Melanocyte of skin (primary cell): ENCODE measurements around the gene CLEC10A. TPM values are rescaled to one million over a fixed set of nuclear protein-coding genes. Genes with fewer than 3 reads are reported as not detected.

Experiments
- small RNA-seq, 2 donors: library from RNA; depleted of rRNA; stranded (forward); fragments of <200 nt; gene quantifications; one replicate each; pipeline ENCODE3, GENCODE V24; 2012
- total RNA-seq, 2 donors: library from RNA; depleted of rRNA; stranded (reverse); fragments of >200 nt; gene quantifications; 2 replicates each; pipeline ENCODE4 v1.2.3, GENCODE V29; 2012

The CLEC10A gene, protein sequence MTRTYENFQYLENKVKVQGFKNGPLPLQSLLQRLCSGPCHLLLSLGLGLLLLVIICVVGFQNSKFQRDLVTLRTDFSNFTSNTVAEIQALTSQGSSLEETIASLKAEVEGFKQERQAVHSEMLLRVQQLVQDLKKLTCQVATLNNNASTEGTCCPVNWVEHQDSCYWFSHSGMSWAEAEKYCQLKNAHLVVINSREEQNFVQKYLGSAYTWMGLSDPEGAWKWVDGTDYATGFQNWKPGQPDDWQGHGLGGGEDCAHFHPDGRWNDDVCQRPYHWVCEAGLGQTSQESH
- not detected for total RNA-seq

DNA sequence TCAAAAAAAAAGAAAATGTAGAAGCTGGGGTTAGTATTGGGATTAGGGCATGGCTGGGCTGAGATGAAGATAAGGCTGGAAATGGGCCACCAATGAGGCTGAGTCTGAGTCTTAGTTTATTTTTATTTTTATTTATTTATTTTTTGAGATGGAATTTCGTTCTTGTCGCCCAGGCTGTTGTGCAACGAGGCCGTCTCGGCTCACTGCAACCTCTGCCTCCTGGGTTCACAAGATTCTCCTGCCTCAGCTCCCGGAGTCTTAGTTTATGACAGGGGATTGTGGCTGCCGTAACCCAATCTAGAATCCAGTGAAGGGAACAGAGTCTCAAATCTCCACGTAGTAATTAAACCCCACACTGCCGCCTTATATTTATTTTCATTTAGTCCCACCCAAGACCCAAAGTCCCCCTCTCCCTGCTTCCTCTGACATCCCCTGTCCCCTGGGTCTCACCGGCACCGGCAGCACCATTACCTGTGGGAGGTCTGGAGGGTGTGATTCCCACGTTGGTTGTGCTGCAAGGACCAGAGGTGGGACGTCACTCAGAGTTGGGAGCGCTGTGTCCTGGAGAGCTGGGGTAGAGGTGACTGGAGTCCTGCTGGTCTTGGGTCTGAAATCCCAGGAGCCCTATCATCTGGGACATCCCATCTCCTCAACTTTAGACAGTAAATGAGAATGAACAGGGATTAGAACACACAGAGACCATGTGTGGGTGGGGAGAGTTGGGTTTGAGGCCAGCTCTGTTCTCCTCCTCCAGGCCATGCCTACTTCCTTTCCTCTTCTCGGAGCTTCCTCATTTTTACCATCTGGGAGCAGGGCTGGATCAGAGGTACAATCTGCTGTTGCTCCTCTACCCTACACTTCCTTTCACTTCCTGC lies at the start of gene CLEC10A:
Gene CLEC10A, minus strand, starts transcription at position 671 of the 875 bp plus-strand sequence. CDS start 1,439 bp downstream, outside the sequence.

DNA sequence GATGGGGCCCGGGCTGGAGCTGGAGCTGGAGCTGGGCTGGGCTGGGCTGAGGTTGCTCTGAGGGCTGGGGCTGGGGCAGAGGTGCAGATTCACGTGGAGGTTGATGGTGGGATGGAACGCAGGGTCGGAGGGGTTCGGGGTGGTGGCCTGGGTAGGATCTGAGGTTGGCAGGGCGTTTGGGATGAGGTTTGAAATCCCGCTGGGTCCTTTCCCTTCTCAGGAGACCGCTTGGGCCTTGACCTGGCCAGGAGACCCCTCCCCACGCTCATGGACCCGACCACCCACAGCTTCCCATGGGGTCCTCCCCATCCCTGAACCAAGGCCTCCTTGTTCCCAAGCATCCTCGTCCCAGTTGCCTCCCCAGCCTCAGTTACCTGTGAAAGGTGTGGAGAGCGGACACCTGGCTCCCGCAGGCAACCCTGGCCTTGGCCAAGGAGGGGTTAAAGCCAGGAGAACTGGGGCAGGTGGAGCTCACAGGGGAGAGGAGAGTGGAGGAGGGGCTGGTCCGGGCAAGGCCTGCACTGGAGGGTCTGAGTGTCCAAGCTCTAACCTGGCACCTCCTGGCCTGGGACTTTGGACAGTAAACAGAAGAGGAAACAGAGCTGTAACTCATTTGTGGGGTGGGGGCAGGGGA lies 34.3 kb upstream of the CLEC10A start, which contains the start of gene ASGR2:
Gene ASGR2, minus strand, starts transcription at position 582 of the 634 bp plus-strand sequence. CDS start 582 bp downstream, outside the sequence.

DNA sequence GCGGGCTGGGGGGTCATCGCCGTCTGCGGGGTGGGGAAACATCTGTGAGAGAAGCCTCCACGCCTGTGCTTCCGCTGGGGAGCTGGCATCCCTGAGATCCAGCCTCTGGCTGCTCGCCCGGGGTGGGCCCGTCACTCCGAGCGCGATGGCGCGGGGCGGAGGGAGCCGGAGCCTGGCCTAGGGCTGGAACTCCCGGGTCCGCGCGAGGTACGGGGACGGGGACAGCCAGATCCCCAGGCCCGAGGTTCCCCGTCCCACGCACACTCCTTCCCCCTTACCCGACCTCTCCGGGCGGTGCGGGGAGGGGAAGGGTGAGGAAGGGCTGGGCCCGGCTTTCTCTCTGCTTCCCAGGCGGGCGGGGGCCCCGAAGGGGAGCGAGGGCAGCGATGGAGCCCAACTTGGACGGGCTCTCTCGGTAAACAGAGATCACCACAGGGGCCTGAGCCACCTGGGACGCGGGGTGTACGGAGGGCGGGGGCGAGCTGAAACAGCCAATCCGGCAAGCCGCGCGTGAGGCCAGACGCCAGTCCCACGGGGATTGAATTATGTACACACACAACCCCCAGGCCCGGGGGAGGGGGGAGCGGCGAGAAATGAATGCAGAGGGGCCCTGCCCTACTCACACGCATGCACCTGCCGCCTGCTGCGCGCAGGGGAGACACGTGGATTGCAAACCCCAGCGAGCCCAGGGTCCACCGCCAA lies 36.4 kb downstream of the CLEC10A start, which contains the start of gene SLC16A11:
Gene SLC16A11, minus strand, starts transcription at position 596 of the 702 bp plus-strand sequence. Its CDS starts 579 bp downstream, at position 17.

DNA sequence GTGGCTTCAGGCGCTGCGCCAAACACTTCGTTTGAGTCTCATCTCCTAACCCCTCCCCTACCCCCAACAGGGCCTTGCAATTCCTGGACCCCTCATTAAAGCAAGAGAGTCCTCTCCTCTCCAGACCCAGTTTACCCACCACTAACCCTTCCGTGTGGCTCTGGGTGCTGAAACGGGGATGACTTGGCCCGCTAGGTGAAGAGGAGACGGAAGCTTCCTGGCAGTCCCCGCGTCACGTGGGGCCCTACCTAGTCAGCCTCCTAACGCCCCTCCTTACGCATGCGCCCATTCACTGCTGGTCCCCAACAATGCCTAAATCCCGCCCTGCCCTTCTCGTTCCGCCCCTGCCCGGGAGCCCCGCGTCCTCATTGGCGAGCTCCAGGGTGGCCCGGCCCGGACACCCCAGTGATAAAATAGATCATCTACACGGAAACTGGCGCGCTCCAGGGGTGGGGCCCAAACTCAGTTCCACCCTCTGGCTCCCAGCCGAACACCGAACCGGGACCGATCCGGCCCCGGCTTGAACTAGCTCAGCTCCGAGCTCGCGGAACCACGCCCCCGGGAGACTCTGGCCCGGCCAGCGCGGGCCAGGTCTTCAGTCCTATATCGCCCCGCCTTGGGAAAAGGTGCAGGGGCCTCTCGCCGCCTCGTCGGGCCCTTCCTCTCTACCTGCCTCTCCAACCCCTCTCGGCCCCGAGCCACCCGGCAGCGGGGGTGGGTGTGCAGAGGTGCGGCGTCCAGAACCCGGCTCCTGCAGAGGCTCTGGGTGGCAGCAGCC lies 44.3 kb downstream of the CLEC10A start, which contains the start of gene SLC16A13:
Gene SLC16A13, plus strand, starts transcription at position 425 of the 778 bp plus-strand sequence. CDS start 368 bp downstream, outside the sequence.

Small RNAs within 50 kb of the gene (small RNA-seq; reads per million reads assigned to genes)
- 0 to 0.23 reads per million in 2 donors for gene AC120057.1

Other genes with a start within 250 kb of the CLEC10A start
- gene TEKT1, start 248.5 kb downstream of the CLEC10A start, total RNA-seq, result not detected
- not detected for gene ALOX12, start 84.2 kb downstream of the CLEC10A start, total RNA-seq
- 10 to 100 TPM; 87.2 to 90.5 TPM for gene RNASEK, start 67.6 kb downstream of the CLEC10A start, total RNA-seq
- gene BCL6B, start 57.2 kb downstream of the CLEC10A start, total RNA-seq, result not detected
- gene SLC16A13, start 44.2 kb downstream of the CLEC10A start, total RNA-seq, result 1 to 10 TPM in 1 of 2 donors, under 1 TPM in 1; 1.00 to 1.4 TPM
- under 1 TPM in 1 of 2 donors, not detected in 1; under 0.01 TPM for gene SLC16A11, start 36.2 kb downstream of the CLEC10A start, total RNA-seq
- not detected for gene ASGR2, start 34.6 kb upstream of the CLEC10A start, total RNA-seq
- under 1 TPM; 0.33 to 0.34 TPM for gene ASGR1, start 99.1 kb upstream of the CLEC10A start, total RNA-seq
- 1 to 10 TPM; 6.2 to 9.7 TPM for gene DLG4, start 139.6 kb upstream of the CLEC10A start, total RNA-seq
- gene ACADVL, start 139.7 kb upstream of the CLEC10A start, total RNA-seq, result 100 to 1,000 TPM in 1 of 2 donors, 10 to 100 TPM in 1; 86.6 to 149 TPM
- gene DVL2, start 154.3 kb upstream of the CLEC10A start, total RNA-seq, result 100 to 1,000 TPM in 1 of 2 donors, 10 to 100 TPM in 1; 98.6 to 107 TPM
- 10 to 100 TPM; 65.7 to 80.9 TPM for gene PHF23, start 159.2 kb upstream of the CLEC10A start, total RNA-seq
- 100 to 1,000 TPM; 165 to 225 TPM for gene GABARAP, start 162.2 kb upstream of the CLEC10A start, total RNA-seq
- 10 to 100 TPM; 18.6 to 30.3 TPM for gene CTDNEP1, start 171.5 kb upstream of the CLEC10A start, total RNA-seq
- gene ELP5, start 172.0 kb upstream of the CLEC10A start, total RNA-seq, result 10 to 100 TPM; 33.7 to 47.3 TPM
- under 1 TPM; 0.69 to 1.00 TPM for gene CLDN7, start 182.2 kb upstream of the CLEC10A start, total RNA-seq
- gene SLC2A4, start 201.5 kb upstream of the CLEC10A start, total RNA-seq, result under 1 TPM; under 0.01 to 0.34 TPM
- gene YBX2, start 214.4 kb upstream of the CLEC10A start, total RNA-seq, result under 1 TPM in 1 of 2 donors, not detected in 1; 0.67 TPM
- 100 to 1,000 TPM; 830 to 988 TPM for gene EIF5A, start 227.4 kb upstream of the CLEC10A start, total RNA-seq
- 10 to 100 TPM; 74.7 to 87.2 TPM for gene GPS2, start 235.1 kb upstream of the CLEC10A start, total RNA-seq
- gene NEURL4, start 249.1 kb upstream of the CLEC10A start, total RNA-seq, result 10 to 100 TPM; 14.8 to 16.7 TPM